GM18873 (cell line): ENCODE results near the gene TRABD.
"Not testable (repeated sequence)": the region's sequence is repeated elsewhere in the genome, so short reads cannot be mapped to it uniquely, and the experiment has no call there.

ENCODE experiments used
- ATAC-seq: cut with Tn5 transposase; IDR thresholded peaks from one replicate; pipeline ENCODE4 v1.9.1; 2021; ENCODE audit warnings: mild to moderate bottlenecking, moderate library complexity, moderate number of reproducible peaks; ENCODE audit not compliant: unreplicated experiment, low FRiP score

Gene TRABD, protein sequence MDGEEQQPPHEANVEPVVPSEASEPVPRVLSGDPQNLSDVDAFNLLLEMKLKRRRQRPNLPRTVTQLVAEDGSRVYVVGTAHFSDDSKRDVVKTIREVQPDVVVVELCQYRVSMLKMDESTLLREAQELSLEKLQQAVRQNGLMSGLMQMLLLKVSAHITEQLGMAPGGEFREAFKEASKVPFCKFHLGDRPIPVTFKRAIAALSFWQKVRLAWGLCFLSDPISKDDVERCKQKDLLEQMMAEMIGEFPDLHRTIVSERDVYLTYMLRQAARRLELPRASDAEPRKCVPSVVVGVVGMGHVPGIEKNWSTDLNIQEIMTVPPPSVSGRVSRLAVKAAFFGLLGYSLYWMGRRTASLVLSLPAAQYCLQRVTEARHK

DNA sequence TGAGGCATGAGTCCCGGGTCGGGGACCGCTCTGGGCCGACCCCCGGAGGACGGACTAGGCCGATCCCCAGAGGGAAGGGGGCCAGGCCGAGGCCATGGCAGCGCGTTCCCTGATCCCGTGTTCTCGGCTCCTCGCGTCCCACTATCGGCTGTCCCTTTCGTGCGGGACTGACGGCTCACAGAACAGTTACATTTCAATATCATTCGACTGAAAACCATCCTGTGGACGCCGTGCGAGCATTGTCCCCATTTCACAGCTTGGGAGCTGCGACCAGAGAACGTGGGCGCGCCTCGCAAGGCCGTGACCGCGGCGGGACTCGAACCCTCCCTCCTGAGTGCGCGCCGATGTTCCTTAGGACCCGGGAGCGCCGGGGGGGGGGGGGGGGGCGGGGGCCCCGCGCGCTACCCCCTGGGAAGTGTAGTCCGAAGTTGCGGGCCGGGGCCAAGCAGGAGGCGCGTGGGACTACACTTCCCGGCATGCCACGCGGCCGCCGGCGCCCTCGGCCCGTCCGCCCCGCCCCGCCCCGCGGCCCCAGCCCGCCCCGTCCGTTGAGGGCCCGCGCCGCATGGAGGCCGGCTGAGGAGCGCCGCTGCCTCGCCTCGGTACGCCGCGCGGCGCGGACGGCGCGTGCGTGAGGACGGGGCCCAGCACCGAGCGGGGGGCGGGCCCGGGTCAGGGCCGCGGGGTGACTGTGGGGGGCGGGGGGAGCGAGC lies at the start of gene TRABD:
Gene TRABD, plus strand, starts transcription at position 539 of the 713 bp plus-strand sequence. CDS start 7,148 bp downstream, outside the sequence.
- ATAC-seq: no peak

DNA sequence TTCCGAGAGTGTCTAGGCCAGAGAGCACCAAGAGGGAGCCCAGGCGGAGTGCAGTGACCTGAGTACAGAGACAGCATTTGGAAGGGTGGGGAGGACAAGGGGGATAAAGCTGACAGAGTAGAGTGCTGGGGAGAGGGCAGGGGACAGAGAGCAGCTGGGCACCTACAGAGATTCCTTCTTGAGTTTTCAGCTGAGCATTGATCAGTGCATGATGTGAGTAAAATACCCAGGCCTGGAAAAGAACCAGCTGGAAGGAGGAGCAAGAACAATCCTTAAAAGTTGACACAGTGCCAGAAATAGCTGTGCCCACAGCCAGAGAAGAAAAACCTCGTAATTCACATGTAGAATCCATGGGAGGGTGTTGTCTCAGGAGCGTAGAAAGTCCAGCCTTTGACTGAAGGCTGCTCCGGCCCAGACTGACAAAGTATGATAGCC lies 49.1 kb upstream of the TRABD start:
- ATAC-seq: no peak

DNA sequence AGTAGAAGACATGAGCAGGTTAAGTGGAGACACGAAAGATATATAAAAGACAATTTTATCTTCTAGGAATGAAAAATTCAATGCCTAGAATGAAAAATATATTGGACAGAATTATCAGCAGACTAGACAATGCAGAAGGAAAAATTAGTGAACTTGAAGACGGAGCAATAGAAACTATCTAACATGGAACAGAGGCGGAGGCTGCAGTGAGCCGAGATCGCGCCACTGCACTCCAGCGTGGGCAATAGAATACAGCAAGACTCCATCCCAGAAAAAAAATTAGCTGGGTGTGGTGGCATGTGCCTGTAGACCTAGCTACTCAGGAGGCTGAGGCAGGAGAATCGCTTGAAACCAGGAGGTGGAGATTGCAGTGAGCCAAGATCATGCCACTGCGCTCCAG lies 48.4 kb upstream of the TRABD start:
- not testable (repeated sequence) for ATAC-seq

- ATAC-seq: no peak
Measured at GRCh38 chr22:50138041-50138440, 47.7 kb upstream of the TRABD start.

DNA sequence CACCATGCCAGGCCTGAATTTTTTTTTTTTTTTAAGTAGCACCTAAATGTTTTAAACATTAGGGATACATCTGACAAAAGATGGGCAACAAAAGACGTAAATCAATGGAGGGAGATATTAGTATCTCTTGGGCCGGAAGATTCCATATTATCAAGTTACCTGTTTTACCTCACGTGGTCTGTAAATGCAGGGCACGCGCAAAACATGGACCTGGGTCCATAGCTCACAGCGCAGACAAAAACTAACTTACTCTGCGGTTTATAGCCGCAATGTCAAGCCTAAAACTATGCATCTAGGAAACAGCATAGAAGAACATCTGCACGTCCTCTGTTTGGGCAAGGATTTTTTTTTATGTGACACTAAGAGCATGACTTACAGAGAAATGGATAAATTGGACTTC lies 46.7 kb upstream of the TRABD start:
- no peak for ATAC-seq

DNA sequence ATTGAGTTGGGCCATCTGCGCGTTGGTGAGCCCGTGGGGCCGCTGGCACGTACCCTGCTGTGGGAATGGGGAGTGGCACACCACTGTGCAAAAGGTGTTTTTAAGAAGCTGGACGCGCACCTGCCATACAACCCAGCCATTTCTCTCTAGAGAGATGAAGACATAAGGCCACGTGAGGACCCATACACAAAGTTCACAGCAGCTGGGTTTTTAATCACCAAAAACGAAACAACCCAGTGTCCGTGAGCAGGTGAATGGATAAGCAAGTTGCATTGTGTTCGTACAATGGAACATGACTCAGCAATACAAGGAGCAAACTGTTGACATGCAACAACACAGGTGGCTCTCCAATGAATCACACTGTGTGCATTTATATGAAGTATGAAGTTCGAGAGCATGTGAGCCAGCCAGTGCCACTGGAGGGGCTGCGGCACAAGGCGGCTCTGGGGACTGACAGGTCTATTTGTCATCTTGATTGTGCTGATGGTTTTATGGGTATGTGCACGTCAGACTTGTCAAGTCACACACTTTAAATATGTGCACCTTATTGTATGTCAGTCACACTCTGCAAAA lies 45.8 kb upstream of the TRABD start:
- ATAC-seq: no peak

DNA sequence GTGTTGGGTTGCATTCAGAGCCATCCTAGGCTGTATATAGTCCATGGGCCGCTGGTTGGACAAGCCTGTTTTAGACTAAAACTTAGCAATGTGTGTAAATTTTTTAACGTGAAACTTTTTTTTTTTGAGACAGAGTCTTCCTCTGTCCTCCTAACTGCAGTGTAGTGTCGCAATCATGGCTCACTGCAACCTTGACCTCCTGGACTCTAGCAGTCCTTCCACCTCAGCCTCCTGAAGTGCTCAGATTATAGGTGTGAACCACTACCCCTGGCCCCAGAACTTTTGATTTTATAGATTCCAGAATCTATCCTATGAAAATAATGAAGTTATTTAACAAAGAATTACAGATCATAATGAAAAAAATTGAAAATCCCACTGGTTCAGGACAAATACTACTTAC lies 45.1 kb upstream of the TRABD start:
- ATAC-seq: no peak

DNA sequence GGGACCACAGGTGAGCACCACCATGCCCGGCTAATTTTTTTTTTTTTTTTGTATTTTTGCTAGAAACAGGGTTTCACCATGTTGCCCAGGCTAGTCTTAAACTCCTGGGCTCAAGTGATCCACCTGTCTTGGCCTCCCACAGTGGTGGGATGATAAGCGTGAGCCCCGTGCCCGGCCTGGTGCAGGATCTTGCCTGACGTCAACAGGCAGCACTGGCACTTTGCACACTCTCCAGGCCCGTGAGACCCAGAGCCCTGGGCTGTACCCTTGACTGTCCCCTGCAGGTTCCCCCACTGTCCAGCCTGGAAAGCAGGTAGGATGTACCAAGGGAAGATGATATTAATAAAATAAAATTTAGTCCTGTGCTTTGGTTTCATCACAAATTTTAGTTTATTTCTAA lies 44.3 kb upstream of the TRABD start:
- ATAC-seq: no peak

GRCh38 chr22:50141891-50142363 lies 43.8 kb upstream of the TRABD start:
- ATAC-seq: no peak

DNA sequence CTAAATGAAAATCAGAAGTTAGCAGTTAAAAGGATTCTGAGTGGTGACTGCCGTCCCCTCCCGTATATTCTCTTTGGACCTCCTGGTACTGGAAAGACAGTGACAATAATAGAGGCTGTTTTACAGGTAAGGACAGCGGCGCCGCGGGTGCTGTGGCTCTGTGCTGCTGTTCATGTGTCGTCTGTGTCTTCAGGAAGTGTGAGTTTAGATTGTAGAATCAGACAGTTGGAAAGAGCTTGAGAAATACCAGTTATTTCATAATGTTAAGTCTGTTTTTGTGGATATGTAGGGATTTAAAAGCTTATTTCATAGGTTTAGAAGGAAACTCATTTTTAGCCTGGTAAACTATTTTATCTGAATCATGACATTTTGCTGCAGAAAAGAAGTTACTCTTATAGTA lies 42.6 kb upstream of the TRABD start:
- no peak for ATAC-seq

DNA sequence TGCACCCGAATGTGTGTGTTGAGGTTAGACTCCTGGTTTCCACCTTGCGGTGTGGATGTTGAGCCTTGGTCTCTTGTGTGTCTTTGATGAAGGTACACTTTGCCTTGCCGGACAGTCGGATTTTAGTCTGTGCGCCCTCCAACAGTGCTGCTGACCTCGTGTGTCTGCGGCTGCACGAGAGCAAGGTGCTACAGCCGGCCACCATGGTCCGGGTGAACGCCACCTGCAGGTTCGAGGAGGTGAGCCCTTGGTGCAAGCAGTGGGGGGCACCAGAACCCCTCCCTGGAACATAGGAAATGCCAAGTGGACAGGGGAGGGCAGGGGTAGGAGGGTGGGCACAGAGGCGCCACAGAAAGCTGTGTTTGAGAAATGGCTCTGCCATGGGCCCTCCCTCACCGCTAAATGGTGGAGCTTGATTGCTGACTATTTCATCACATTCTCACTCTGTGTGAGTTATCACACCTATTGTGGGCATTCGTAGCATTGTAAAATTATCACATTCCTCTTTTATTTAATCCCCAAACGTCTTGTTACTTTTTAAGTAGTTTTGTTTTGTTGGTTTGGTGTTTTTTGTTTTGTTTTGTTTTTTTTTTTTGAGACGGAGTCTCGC lies 41.6 kb upstream of the TRABD start:
- no peak for ATAC-seq

GRCh38 chr22:50145721-50146438 lies 39.8 kb upstream of the TRABD start:
- no peak for ATAC-seq

DNA sequence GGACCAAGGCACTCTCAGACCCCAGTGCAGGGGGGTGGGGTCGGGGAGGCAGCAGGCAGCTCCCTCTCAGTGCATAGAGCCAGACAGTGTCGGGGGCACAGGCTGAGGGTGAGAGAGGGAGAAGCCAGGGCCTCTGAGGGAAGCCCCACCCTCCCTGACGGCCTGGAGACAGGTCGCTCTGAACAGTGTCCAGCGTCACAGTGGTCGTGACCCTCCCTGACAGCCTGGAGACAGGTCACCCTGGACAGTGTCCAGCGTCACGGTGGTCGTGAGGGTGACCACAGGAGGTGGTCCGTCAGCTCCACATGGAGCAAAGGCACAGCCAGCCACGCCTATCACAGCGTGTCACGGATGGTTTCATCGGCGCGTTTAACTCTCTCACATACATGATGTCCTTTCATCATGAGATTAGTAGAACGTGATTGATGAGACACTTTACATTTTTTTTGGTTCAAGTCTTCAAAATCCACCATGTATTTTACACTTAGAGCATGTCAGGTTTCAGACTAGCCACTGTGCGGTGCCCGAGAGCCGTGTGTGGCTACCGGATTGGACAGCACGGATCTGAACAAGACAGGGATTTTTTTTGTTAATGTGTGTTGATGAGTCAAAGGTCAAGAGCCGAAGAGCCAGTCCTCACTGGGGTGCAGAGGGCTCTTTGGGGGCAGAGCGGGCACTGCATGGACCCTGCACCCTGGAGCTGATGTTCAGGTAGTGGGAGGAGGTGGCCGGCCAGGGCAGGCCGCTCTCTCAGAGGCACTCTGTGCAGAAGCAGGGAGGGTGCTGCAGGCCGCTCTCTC lies 39.1 kb upstream of the TRABD start:
- no peak for ATAC-seq

GRCh38 chr22:50147258-50148165 lies 38.2 kb upstream of the TRABD start:
- ATAC-seq: not testable (repeated sequence)

GRCh38 chr22:50148166-50148500 lies 37.6 kb upstream of the TRABD start:
- ATAC-seq: no peak

DNA sequence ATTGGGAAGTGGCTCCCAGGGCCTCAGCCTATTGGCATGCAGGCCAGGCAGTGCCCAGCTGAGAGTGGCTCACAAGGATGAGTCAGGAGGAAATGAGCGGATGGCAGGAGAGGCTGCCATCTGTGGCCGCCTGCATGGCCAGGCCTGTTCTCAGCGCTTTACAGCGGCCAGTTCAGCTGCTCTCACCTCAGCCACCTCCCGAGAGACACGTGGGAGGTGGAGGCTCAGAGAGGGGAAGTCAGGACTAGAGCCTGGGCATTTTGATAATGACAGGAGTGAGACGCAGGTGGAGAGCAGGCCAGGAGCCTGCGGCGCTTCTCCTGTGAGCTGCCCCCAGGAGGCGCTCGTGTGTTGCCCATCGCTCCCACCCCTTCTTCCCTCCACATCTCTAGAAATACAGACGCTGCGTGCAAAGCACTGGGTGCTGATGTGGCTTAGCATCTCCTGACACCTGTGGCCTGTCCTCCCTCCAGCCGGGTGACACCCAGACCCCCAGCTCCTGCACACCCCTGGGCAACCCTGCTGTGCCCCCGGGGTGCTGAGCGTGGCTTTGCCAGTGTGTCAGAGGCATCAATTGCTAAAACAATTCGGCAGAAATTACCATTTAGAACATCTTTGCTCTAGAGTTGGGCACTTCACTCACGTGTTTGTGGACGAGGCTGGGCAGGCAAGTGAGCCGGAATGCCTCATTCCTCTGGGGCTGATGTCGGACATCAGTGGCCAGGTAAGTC lies 36.6 kb upstream of the TRABD start:
- no peak for ATAC-seq

DNA sequence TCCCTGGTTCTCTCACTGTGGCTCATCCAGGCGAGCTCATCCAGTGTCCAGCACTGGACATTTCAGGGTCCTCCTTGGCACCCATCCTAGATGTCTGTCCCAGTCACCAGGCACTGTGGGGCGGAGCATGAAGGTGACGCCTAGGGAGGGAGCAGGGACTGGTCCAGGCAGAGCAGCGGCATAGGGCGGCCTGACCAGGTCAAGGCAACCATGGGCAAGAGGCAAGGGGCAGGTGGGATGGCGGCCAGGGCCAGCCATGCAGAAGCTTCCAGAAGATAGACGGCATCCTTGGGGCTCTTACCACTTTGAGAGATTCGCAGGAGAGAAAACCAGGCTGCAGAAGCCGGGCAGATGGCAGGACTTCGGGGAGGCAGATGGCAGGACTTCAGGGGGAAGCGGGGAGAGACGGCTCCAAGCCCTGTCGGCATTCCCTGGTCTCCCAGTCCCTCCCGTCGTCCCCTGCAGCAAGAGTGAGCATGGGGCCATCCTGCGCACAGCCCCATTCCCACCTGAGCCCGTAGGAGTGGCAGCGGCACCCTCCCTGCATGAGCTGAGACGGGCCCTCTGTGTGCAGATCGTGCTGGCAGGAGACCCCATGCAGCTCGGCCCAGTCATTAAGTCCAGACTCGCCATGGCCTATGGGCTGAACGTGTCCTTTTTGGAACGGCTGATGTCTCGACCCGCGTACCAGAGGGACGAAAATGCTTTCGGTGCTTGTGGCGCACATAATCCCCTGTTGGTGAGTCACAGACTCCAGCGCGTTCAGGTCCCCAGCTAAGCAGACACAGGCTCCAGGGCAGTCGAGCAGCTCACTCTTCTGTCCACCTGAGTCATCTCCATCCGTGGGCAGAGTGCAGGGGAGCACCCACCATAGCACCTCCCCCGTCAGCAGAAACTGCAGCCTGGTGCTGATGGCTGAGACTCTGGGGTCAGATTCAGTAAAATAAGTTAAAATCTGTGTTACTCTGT lies 35.3 kb upstream of the TRABD start:
- no peak for ATAC-seq
